Gastroesophageal sphincter (tissue), 3 donors: ENCODE results near the gene WNT5B.

Source experiments
- CTCF ChIP-seq, 4 experiments: fragments of 200-600 bp in 2 of 4; fragments of 450-650 bp in 2 of 4; sonication (generic) in 1 of 4; IDR thresholded peaks; one replicate each; pipeline ENCODE4 v1.5.1; 2017 to 2019; ENCODE audit warnings: antibody characterized with exemption in 4 of 4, mild to moderate bottlenecking in 2 of 4, moderate library complexity in 2 of 4
- EP300 ChIP-seq: sonication (generic); formaldehyde crosslinking; IDR thresholded peaks from one replicate; pipeline ENCODE4 v1.6.1; 2017; ENCODE audit warnings: antibody characterized with exemption, mild to moderate bottlenecking
- POLR2A ChIP-seq, 2 donors: fragments of 450-650 bp; IDR thresholded peaks; one replicate each; pipeline ENCODE4 v1.6.1; 2017; ENCODE audit warnings: antibody characterized with exemption in 2 of 2, mild to moderate bottlenecking in 2 of 2, moderate library complexity in 1 of 2
- POLR2AphosphoS5 ChIP-seq: sonication (generic); formaldehyde crosslinking; IDR thresholded peaks from one replicate; pipeline ENCODE4 v1.6.1; 2017; ENCODE audit warnings: antibody characterized with exemption

- TF ChIP-seq CTCF (IDR thresholded peaks at IDR 0.05) (no peak), POLR2AphosphoS5 (no peak), EP300 (no peak), POLR2A (IDR thresholded peaks at IDR 0.05) (no peak)
These were observed 34.6 kb downstream of the WNT5B start for GRCh38 chr12:1663440-1664132.
